Motor neuron (in vitro differentiated cells): Measurements from ENCODE around the gene DAB1. TPM values are rescaled to one million over a fixed set of nuclear protein-coding genes. Genes with fewer than 3 reads are reported as not detected.

Experiments used
- ATAC-seq, 8 experiments: fragments of 200-7000 bp; cut with Tn5 transposase; replicated peaks in 6 of 8; 2 replicates each; pipeline ENCODE4 v1.8.0; 2021; ENCODE audit warnings: mild to moderate bottlenecking in 8 of 8, moderate library complexity in 8 of 8
- H3K27ac ChIP-seq, 2 donors: fragments of 250-450 bp; sonication (Bioruptor Pico); 2 replicates each; pipeline ENCODE4 v1.9.0; 2021; ENCODE audit warnings: antibody characterized with exemption in 2 of 2, mild to moderate bottlenecking in 2 of 2, moderate library complexity in 1 of 2
- H3K4me1 ChIP-seq, 2 donors: fragments of 250-450 bp; sonication (Bioruptor Pico); replicated peaks in 1 of 2; 2 replicates each; pipeline ENCODE4 v1.6.1; 2021; ENCODE audit warnings: antibody characterized with exemption in 2 of 2, mild to moderate bottlenecking in 2 of 2, moderate library complexity in 1 of 2
- H3K4me3 ChIP-seq, 5 donors: fragments of 250-450 bp; sonication (Bioruptor Pico); 2 replicates each; pipeline ENCODE4 v1.9.0; 2021; ENCODE audit warnings: antibody characterized with exemption in 5 of 5, mild to moderate bottlenecking in 5 of 5, moderate library complexity in 4 of 5
- WGBS, 10 experiments: fragments of 450-650 bp; shearing (Covaris generic); methylation state at CpG; one replicate each; pipeline ENCODE4 v1.0.0; 2022; 5-methylcytosine and 5-hydroxymethylcytosine counted together
- in situ Hi-C, 9 experiments: fragments of 400-800 bp; cut with MboI; loops; one replicate each; pipeline ENCODE4 v1.15.0; 2021; ENCODE audit warnings: low sequenced_read_pairs in 9 of 9, low pct_unique_long_range_greater_than_20kb in 2 of 9; ENCODE audit not compliant: unreplicated experiment in 9 of 9
- total RNA-seq, 8 experiments: library from RNA; unstranded; fragments of 300-600 nt; gene quantifications; 2 replicates each; pipeline versions ENCODE4 v1.2.3 to v1.2.4, GENCODE V29; 2022

DAB1 gene
- total RNA-seq, 8 experiments from 2014 or later = 1.4 to 38.4 (median 13.2) TPM

GRCh38 chr1:57325117-57325516 lies 98.7 kb downstream of the DAB1 start:
- 0 to 71% (median 57%) methylated on average over 1 to 4 of the region's 4 CpGs; no CpG with 5 or more reads in 5 of the 10 experiments for WGBS, 10 experiments
- H3K27ac ChIP-seq = no peak overlapping the region
- H3K4me3 ChIP-seq = no peak overlapping the region
- in situ Hi-C loops = no loop called here
- H3K4me1 ChIP-seq = peaks cover 6 to 18% of the 10 kb centered on the region in 2 donors
- peak in 1 of 8 experiments; percentile 22 for ATAC-seq

- H3K27ac ChIP-seq = no peak overlapping the region
- no peak overlapping the region for H3K4me3 ChIP-seq
- peaks cover 2 to 10% of the 10 kb centered on the region in 2 donors for H3K4me1 ChIP-seq
- ATAC-seq = peak in 4 of 8 experiments; percentile 15 to 71 (median 68)
- 40 to 100% (median 90%) methylated on average over 2 to 3 of the region's 3 CpGs; no CpG with 5 or more reads in 3 of the 10 experiments for WGBS, 10 experiments
- in situ Hi-C loops = no loop called here
Measured at GRCh38 chr1:57324388-57324787, 99.5 kb downstream of the DAB1 start.

GRCh38 chr1:57321776-57322175 lies 102.1 kb downstream of the DAB1 start:
- Histone ChIP-seq H3K4me1 (peaks cover 0 to 4% of the 10 kb centered on the region in 2 donors), H3K27ac (no peak overlapping the region), H3K4me3 (no peak overlapping the region)
- no peak for ATAC-seq
- in situ Hi-C loops = no loop called here
- 60 to 100% (median 91%) methylated on average over 1 to 4 of the region's 4 CpGs; no CpG with 5 or more reads in 3 of the 10 experiments for WGBS, 10 experiments

- H3K4me3 ChIP-seq = no peak overlapping the region
- H3K4me1 ChIP-seq = peaks cover 0 to 4% of the 10 kb centered on the region in 2 donors
- 41 to 96% (median 84%) methylated on average over 1 to 3 of the region's 3 CpGs; no CpG with 5 or more reads in 1 of the 10 experiments for WGBS, 10 experiments
- H3K27ac ChIP-seq = no peak overlapping the region
- no peak for ATAC-seq
- in situ Hi-C loops = no loop called here
Measured at GRCh38 chr1:57319791-57320190, 104.1 kb downstream of the DAB1 start.

GRCh38 chr1:57319165-57319564 lies 104.7 kb downstream of the DAB1 start:
- 10 to 92% (median 69%) methylated on average over 2 to 4 of the region's 4 CpGs; no CpG with 5 or more reads in 3 of the 10 experiments for WGBS, 10 experiments
- Histone ChIP-seq H3K4me1 (peaks cover 0 to 3% of the 10 kb centered on the region in 2 donors), H3K27ac (no peak overlapping the region), H3K4me3 (no peak overlapping the region)
- in situ Hi-C loops = no loop called here
- peak in 3 of 8 experiments; percentile 51 to 85 (median 76) for ATAC-seq

GRCh38 chr1:57316861-57317260 lies 107.0 kb downstream of the DAB1 start:
- Histone ChIP-seq H3K27ac (no peak overlapping the region), H3K4me1 (no peaks in the 10 kb centered on the region), H3K4me3 (no peak overlapping the region)
- no peak for ATAC-seq
- in situ Hi-C loops = no loop called here
- 8 to 100% (median 93%) methylated on average over 1 to 4 of the region's 4 CpGs; no CpG with 5 or more reads in 3 of the 10 experiments for WGBS, 10 experiments

- in situ Hi-C loops = no loop called here
- Histone ChIP-seq H3K4me1 (no peaks in the 10 kb centered on the region), H3K27ac (no peak overlapping the region), H3K4me3 (no peak overlapping the region)
- 31 to 100% (median 95%) methylated on average over 1 to 3 of the region's 3 CpGs; no CpG with 5 or more reads in 3 of the 10 experiments for WGBS, 10 experiments
- ATAC-seq = no peak
Measured at GRCh38 chr1:57316291-57316690, 107.6 kb downstream of the DAB1 start.

GRCh38 chr1:57312869-57313268 lies 111.0 kb downstream of the DAB1 start:
- no peak overlapping the region for H3K4me3 ChIP-seq
- 59 to 100% (median 97%) methylated on average over 1 to 7 of the region's 7 CpGs; no CpG with 5 or more reads in 3 of the 10 experiments for WGBS, 10 experiments
- in situ Hi-C loops = no loop called here
- no peak for ATAC-seq
- H3K27ac ChIP-seq = no peak overlapping the region
- H3K4me1 ChIP-seq = peaks cover 6 to 10% of the 10 kb centered on the region in 2 donors

GRCh38 chr1:57311411-57311810 lies 112.4 kb downstream of the DAB1 start:
- ATAC-seq = no peak
- in situ Hi-C loops = no loop called here
- WGBS, 10 experiments = 88 to 100% (median 100%) methylated on average over 1 of the region's 1 CpG; no CpG with 5 or more reads in 4 of the 10 experiments
- Histone ChIP-seq H3K4me1 (peaks cover 6 to 10% of the 10 kb centered on the region in 2 donors), H3K27ac (no peak overlapping the region), H3K4me3 (no peak overlapping the region)

GRCh38 chr1:57311006-57311405 lies 112.9 kb downstream of the DAB1 start:
- 41 to 100% (median 67%) methylated on average over 1 to 5 of the region's 5 CpGs; no CpG with 5 or more reads in 2 of the 10 experiments for WGBS, 10 experiments
- Histone ChIP-seq H3K4me1 (peaks cover 6 to 10% of the 10 kb centered on the region in 2 donors), H3K27ac (no peak overlapping the region), H3K4me3 (no peak overlapping the region)
- ATAC-seq = peak in 4 of 8 experiments; percentile 36 to 61 (median 53)
- in situ Hi-C loops = no loop called here

- no peak for ATAC-seq
Measured at GRCh38 chr1:57309630-57310029, 114.2 kb downstream of the DAB1 start.

GRCh38 chr1:57307392-57308170 lies 116.3 kb downstream of the DAB1 start:
- Histone ChIP-seq H3K4me3 (no peak overlapping the region), H3K27ac (no peak overlapping the region), H3K4me1 (peaks cover 13 to 19% of the 10 kb centered on the region in 2 donors)
- ATAC-seq = peak in 5 of 8 experiments; percentile 41 to 99 (median 94)
- in situ Hi-C loops = no loop called here
- WGBS, 10 experiments = 0 to 100% (median 60%) methylated on average over 1 to 4 of the region's 4 CpGs; no CpG with 5 or more reads in 1 of the 10 experiments

More at GRCh38 chr1:57309630-57310029, 114.2 kb downstream of the DAB1 start:
- in situ Hi-C loops = no loop called here
- WGBS, 10 experiments = 53 to 80% (median 64%) methylated on average over 1 to 2 of the region's 2 CpGs; no CpG with 5 or more reads in 5 of the 10 experiments
- Histone ChIP-seq H3K4me1 (peaks cover 6 to 10% of the 10 kb centered on the region in 2 donors), H3K4me3 (no peak overlapping the region), H3K27ac (no peak overlapping the region)

- H3K4me3 ChIP-seq = no peak overlapping the region
- no peak overlapping the region for H3K27ac ChIP-seq
- no peak for ATAC-seq
- H3K4me1 ChIP-seq = peaks cover 7 to 11% of the 10 kb centered on the region in 2 donors
- in situ Hi-C loops = no loop called here
- WGBS, 10 experiments = 29 to 100% (median 91%) methylated on average over 1 to 3 of the region's 3 CpGs; no CpG with 5 or more reads in 1 of the 10 experiments
Measured at GRCh38 chr1:57304591-57304990, 119.3 kb downstream of the DAB1 start.
